Stimulated activated memory B cell treated with anti-CD40 and anti-IgM and Interleukin-4, amounts not matched to agents 10 μg/mL and 1 μg/mL and 100 μg/mL, for 72 hours (primary cell): ENCODE measurements around the gene ADRM1.

ENCODE experiments used
- ATAC-seq: fragments of 150-1000 bp; cut with Tn5 transposase; 2 replicates; pipeline ENCODE4 v1.10.0; 2021
- H3K27ac Mint-ChIP-seq: one replicate; pipeline ENCODE4 v1.8.0; 2022; ENCODE audit warnings: mild to moderate bottlenecking, mixed read lengths
- H3K27me3 Mint-ChIP-seq: one replicate; pipeline ENCODE4 v1.8.0; 2022; ENCODE audit warnings: mixed read lengths
- H3K36me3 Mint-ChIP-seq: one replicate; pipeline ENCODE4 v1.8.0; 2022; ENCODE audit warnings: mixed read lengths
- H3K4me1 Mint-ChIP-seq: one replicate; pipeline ENCODE4 v1.8.0; 2022; ENCODE audit warnings: mixed read lengths
- H3K4me3 Mint-ChIP-seq: one replicate; pipeline ENCODE4 v1.8.0; 2022; ENCODE audit warnings: mild to moderate bottlenecking, moderate library complexity, mixed read lengths
- H3K9me3 Mint-ChIP-seq: one replicate; pipeline ENCODE4 v1.8.0; 2022; ENCODE audit warnings: mixed read lengths

ADRM1 gene

DNA sequence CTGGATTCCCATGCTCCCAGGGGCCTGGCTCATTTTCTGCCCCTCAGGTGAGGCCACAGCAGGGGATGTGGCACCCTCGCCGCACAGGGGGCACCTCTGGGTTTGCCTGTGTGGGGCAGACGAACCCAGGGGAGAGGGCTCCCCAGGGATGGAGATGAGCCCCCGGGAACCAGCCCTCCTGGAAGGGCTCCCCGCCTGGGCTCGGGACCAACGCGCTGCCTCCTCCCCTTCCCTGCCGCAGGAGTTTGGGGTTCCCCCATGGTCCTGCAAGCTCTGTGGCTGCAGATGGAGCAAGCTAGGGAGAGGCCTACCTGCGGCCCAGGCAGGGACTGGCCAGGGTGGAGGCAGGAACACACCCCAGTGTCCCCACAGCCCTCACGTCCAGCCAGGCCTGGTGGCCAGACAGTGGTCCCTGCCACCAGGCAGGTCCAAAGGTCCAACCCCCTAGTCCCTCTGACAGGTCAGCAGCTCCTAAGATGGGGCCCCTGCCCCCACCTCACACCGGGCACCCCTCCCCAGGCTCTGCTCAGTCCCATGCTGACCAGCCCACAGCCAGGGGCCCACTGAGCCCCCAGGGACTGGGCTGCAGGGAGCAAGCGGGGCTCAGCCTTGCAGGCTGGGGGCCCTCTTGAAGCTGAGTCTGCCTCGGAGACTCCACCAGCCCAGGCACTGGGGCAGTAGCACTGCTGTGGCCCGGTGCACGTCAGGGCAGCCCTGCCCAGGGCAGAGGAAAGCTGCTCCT, 50.7 kb downstream of the ADRM1 start:
- H3K4me1 Mint-ChIP-seq: peaks cover 9% of the 10 kb centered on the region
- peaks cover 11% of the 10 kb centered on the region for H3K36me3 Mint-ChIP-seq
- no peaks in the 10 kb centered on the region for H3K27me3 Mint-ChIP-seq
- no peak for ATAC-seq
- peaks cover 4% of the 10 kb centered on the region for H3K9me3 Mint-ChIP-seq
- no peak overlapping the region for H3K4me3 Mint-ChIP-seq
- no peak overlapping the region for H3K27ac Mint-ChIP-seq

DNA sequence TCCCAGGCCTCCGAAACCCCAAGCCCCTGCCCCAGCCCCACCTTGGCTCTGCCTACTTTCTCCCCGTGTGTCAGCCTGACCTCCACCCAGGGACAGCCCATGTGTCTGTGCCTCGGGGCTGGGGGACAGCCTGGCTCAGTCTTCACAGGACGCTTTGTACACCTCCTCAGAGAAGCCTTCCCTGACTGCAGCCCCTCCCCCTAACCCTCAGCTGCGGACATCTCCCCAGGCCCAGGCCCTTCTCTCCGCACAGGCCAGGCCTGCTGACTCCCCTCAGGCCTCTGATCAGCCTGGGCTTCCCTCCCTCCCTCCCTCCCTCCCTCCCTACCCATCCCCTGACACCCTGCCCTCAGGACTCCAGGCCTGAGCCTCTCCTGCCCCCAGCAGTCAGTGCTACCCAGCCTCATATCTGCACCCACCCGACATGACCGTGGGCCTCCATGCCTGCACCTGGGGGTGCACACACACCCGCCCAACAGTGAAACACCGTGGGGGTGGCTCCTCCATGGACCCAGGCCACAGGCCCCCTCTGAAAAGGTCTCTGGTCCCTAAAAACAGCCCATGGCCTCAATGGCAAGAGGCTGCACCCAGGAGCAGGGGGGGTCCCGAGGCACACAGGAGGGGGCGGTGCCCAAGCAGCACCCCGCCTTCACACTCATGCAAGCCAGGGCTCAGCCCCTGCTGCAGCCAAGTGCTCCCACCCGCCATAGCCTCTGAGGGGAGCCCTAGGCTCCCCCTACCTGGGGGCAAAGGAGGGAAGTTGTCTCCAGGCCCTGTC, 51.4 kb downstream of the ADRM1 start:
- Mint-ChIP-seq H3K27ac (no peak overlapping the region), H3K36me3 (peaks cover 4% of the 10 kb centered on the region), H3K4me3 (no peak overlapping the region), H3K9me3 (no peaks in the 10 kb centered on the region), H3K27me3 (no peaks in the 10 kb centered on the region), H3K4me1 (peaks cover 10% of the 10 kb centered on the region)
- no peak for ATAC-seq

DNA sequence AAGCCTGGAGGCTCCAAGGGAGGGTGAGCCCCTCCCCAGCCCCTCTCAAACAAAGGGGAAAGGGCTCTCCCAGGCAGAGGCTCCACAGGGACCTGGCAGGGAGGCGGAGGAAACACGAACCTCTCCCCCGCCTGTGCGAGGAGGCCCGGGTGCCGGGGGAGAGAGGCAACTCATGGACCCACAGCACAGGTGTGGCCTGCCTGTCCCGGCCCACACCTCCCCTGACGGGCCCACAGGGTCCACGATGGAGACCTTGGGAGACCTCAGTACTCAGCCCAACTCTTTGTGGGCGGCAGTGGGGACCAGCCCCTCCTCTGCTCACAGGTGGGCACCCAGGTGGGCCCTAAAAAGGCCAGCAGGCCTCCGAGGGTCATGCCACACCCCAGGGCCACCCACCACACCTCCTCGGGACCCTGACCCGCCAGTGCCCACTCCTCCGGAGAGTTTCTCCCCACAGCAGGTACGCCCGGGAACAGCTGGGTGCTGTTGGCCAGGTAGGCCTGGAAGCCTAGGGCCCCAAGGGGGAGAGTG, 52.1 kb downstream of the ADRM1 start:
- H3K27ac Mint-ChIP-seq: no peak overlapping the region
- ATAC-seq: no peak
- peaks cover 10% of the 10 kb centered on the region for H3K4me1 Mint-ChIP-seq
- no peaks in the 10 kb centered on the region for H3K27me3 Mint-ChIP-seq
- H3K4me3 Mint-ChIP-seq: no peak overlapping the region
- H3K36me3 Mint-ChIP-seq: no peaks in the 10 kb centered on the region
- H3K9me3 Mint-ChIP-seq: no peaks in the 10 kb centered on the region

DNA sequence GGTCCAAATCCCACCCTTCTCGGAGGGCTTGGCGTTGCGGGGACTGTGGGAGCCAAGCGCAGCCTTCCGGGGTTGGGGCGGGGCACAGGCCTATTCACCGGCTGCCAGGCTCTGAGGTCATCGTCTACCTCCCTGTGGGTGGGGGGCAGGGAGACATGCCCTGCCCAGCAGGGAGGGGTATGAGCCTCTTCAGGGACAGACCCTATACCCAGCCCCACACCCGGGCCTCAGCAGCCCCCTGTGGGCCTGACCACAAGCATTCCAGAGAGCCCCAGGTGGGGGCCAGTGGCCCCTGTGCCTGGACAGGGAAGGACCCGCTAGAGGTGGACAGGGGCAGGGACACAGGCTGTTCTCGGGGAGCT, 52.7 kb downstream of the ADRM1 start:
- H3K27ac Mint-ChIP-seq: peak overlapping the region; percentile 12
- H3K9me3 Mint-ChIP-seq: no peaks in the 10 kb centered on the region
- H3K27me3 Mint-ChIP-seq: no peaks in the 10 kb centered on the region
- H3K4me3 Mint-ChIP-seq: no peak overlapping the region
- no peak for ATAC-seq
- peaks cover 6% of the 10 kb centered on the region for H3K4me1 Mint-ChIP-seq
- no peaks in the 10 kb centered on the region for H3K36me3 Mint-ChIP-seq

DNA sequence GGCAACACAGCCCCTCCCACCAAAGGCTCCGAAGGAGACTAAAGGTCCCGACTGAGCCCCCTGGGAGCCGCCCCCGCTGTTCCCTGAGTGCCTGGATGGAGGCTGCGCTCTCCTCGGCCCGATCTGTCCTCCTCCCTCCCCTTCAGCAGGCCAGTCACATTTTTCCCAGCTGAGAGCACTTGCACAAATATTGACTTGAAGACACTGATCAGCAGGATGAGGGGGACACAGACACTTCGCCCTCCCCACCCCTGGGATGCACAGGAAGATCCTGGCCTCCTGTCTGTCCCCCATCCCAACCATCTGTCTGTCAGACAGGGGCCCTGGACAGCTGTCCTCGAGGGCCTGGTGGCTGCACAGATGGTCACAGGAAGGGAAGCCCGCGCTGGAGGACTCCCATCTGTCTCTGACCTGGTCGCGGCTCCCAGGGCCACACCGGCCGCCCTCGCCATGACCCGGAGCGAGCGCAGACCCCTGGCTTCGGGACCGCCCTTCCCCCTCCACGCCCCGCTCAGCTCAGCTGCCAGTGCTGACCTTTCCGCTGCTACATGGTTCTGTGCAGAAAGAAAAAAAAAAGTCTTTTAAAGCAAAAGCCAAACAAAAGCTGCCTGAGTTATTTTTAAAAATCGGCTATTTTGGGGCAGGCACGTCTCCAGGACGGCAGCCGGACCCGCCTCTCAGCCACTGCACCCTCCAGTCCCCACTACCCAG, 53.2 kb downstream of the ADRM1 start:
- H3K4me1 Mint-ChIP-seq: peaks cover 6% of the 10 kb centered on the region
- H3K27ac Mint-ChIP-seq: peak overlapping the region; percentile 12
- no peaks in the 10 kb centered on the region for H3K27me3 Mint-ChIP-seq
- H3K36me3 Mint-ChIP-seq: no peaks in the 10 kb centered on the region
- no peaks in the 10 kb centered on the region for H3K9me3 Mint-ChIP-seq
- ATAC-seq: no peak
- H3K4me3 Mint-ChIP-seq: no peak overlapping the region

DNA sequence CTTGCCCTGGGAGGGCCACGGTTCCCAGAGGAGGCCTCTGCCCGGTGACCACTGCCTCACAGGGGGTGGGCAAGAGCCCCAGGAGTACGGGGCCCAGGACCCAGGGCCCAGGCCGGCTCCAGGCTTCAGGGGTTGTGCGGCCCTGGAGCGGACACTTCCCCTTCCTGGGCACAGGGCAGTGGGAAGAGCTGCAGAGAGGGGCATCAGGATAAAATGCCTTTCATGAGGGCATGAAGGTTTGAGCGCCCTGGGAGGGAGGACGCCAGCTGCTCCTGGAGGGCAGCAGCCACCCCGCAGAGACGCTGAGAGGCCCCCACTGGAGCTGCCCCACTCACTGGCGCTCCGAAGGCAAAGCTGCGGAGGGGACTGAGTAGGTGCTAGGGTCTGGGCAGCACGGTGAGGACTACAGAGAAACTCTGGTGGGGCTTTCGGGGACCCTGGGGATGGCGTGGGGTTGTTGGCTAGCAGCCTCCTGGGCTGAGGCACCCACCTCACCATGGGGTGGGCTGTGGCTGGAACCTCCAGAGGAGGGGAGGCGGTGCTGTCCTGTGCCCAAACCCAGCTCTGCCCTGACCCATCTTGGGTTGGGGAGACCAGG, 53.9 kb downstream of the ADRM1 start:
- Mint-ChIP-seq H3K27me3 (no peaks in the 10 kb centered on the region), H3K9me3 (no peaks in the 10 kb centered on the region), H3K4me1 (peaks cover 6% of the 10 kb centered on the region), H3K4me3 (no peak overlapping the region), H3K27ac (peak overlapping the region; percentile 12), H3K36me3 (no peaks in the 10 kb centered on the region)
- ATAC-seq: no peak

DNA sequence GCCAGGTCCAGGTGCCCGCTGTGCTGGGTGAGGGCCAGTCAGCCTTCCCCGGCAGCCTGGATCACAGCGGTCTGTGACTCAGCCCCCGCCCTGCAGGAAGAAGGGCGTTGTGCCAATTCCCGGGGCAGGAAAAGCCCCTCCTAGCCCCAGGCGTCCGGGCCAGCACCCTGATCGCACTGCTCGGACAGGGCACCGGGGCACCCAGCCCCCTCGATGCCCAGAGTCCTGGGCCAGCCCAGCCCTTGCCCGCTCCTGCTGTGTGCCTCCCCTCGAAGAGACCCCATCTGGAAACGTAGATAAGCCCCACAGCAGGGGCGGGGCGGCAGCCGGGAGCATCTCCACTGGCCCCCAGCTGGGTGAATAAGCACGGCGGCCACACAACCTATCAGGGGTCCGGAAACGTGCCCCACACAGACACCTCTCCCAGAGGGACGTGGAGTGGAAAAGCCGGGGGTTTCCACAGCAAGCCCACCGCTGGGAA, 54.4 kb downstream of the ADRM1 start:
- Mint-ChIP-seq H3K36me3 (no peaks in the 10 kb centered on the region), H3K4me1 (peaks cover 6% of the 10 kb centered on the region), H3K9me3 (no peaks in the 10 kb centered on the region), H3K27me3 (no peaks in the 10 kb centered on the region), H3K4me3 (no peak overlapping the region), H3K27ac (no peak overlapping the region)
- no peak for ATAC-seq

DNA sequence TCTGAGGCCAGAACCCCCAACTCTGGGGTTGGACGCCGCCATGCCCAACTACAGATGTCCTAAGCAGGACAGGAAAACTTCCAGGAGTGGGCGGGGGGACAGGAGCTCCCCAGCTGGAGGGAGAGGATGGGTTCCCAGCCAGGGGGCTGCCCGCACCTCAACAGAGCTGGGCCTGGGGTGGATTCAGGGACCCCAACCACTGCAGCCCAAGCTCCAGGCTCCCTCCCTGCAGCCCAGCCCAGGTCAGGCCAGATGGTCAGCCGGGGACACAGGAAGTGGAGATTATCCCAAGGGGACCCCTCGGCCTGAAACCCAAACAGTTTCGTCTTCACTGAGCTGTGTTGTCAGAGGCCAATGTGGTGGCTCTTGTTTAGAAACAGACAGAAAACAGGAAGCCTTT, 54.9 kb downstream of the ADRM1 start:
- Mint-ChIP-seq H3K9me3 (no peaks in the 10 kb centered on the region), H3K27me3 (no peaks in the 10 kb centered on the region), H3K27ac (no peak overlapping the region), H3K4me3 (no peak overlapping the region), H3K36me3 (no peaks in the 10 kb centered on the region), H3K4me1 (peaks cover 6% of the 10 kb centered on the region)
- no peak for ATAC-seq
